K562 (cell line): ENCODE measurements around the gene FSCN2.

ENCODE experiments used
- ATF2 ChIP-seq: sonication (generic); formaldehyde crosslinking; IDR thresholded peaks from 2 replicates; pipeline ENCODE4 v1.8.1; 2022; ENCODE audit warnings: missing genetic modification reagents
- CTCF ChIP-seq, 3 experiments: IDR thresholded peaks in 2 of 3; conservative IDR thresholded peaks in 1 of 3; 2 replicates each; pipeline ENCODE4 v1.5.1; 2011 to 2012; ENCODE audit warnings: low read length in 3 of 3, mild to moderate bottlenecking in 3 of 3, control low read depth in 2 of 3, improper control_type of control experiment in 1 of 3, inconsistent platforms in 1 of 3, low read depth in 1 of 3, mixed read lengths in 1 of 3, moderate library complexity in 1 of 3; ENCODE audit not compliant: insufficient read depth in 2 of 3
- ELF4 ChIP-seq: fragments of 450-650 bp; formaldehyde crosslinking; IDR thresholded peaks from 2 replicates; pipeline ENCODE4 v1.4.0; 2022; ENCODE audit warnings: missing genetic modification characterization
- ETV5 ChIP-seq: sonication (generic); formaldehyde crosslinking; IDR thresholded peaks from 2 replicates; pipeline ENCODE4 v1.4.0; 2020; ENCODE audit warnings: low read depth, mild to moderate bottlenecking, missing genetic modification reagents
- MAFG ChIP-seq: fragments of 450-650 bp; conservative IDR thresholded peaks from 2 replicates; pipeline ENCODE4 v1.6.1; 2016; ENCODE audit warnings: missing genetic modification characterization, missing compliant biosample characterization
- NCOA4 ChIP-seq: fragments of 450-650 bp; IDR thresholded peaks from 2 replicates; pipeline ENCODE4 v1.6.1; 2018; ENCODE audit warnings: mild to moderate bottlenecking; ENCODE audit not compliant: partially characterized antibody
- POLR2A ChIP-seq: fragments of 450-650 bp; conservative IDR thresholded peaks from 2 replicates; pipeline ENCODE4 v1.6.1; 2016
- POLR2AphosphoS5 ChIP-seq: IDR thresholded peaks from 2 replicates; pipeline ENCODE4 v1.6.1; 2011; ENCODE audit warnings: mild to moderate bottlenecking, low read depth, low read length, moderate library complexity; ENCODE audit not compliant: control insufficient read depth, insufficient read depth
- SAFB2 ChIP-seq: fragments of 200-400 bp; formaldehyde crosslinking; IDR thresholded peaks from 2 replicates; pipeline ENCODE4 v1.6.1; 2018; ENCODE audit warnings: borderline replicate concordance, low read length, low read depth, moderate library complexity; ENCODE audit not compliant: severe bottlenecking
- ZNF707 ChIP-seq: fragments of 250-450 bp; sonication (Bioruptor Pico); conservative IDR thresholded peaks from 2 replicates; pipeline ENCODE4 v1.8.0; 2022; ENCODE audit warnings: inconsistent platforms, mild to moderate bottlenecking, moderate library complexity

GRCh38 chr17:81524865-81525159, 3.4 kb upstream of the FSCN2 start:
- no peak for TF ChIP-seq MAFG
- TF ChIP-seq SAFB2: no peak
- no peak for TF ChIP-seq ELF4 (CRISPR knock-in tag)
- TF ChIP-seq POLR2AphosphoS5: no peak
- no peak for TF ChIP-seq ATF2 (CRISPR knock-in tag)
- TF ChIP-seq NCOA4: no peak
- no peak for TF ChIP-seq ETV5 (CRISPR knock-in tag)
- TF ChIP-seq POLR2A: no peak
- no peak for TF ChIP-seq ZNF707 (CRISPR knock-in tag)
- TF ChIP-seq CTCF (IDR thresholded peaks at IDR 0.05 in 2 of 3, conservative IDR thresholded peaks at IDR 0.05 in 1 of 3; ENCODE audit: insufficient read depth in 2 of 3, low read depth in 1 of 3, low read length in 3 of 3): no peak
